Aorta (tissue), 5 donors: ENCODE results near the gene BCL7C. TPM values are rescaled to one million over a fixed set of nuclear protein-coding genes. Genes with fewer than 3 reads are reported as not detected.
A peak's percentile ranks its signal among the peaks of the same experiment; 100 is the strongest.

Experiments
- ATAC-seq: fragments of 200-7000 bp; cut with Tn5 transposase; one replicate; pipeline ENCODE4 v1.9.1; 2022; ENCODE audit warnings: moderate library complexity; ENCODE audit not compliant: low FRiP score
- DNase-seq, 2 donors: peaks; one replicate each; pipeline ENCODE4 v3.0.0-alpha.2; 2020
- H3K27ac ChIP-seq, 2 donors: one replicate each; pipeline ENCODE4 v1.5.1; 2013; ENCODE audit warnings: low read length in 2 of 2, mild to moderate bottlenecking in 2 of 2, moderate library complexity in 2 of 2, control low read depth in 1 of 2, inconsistent platforms in 1 of 2, low read depth in 1 of 2
- H3K27me3 ChIP-seq, 2 donors: one replicate each; pipeline ENCODE4 v1.6.1; 2013; ENCODE audit warnings: control low read depth in 1 of 2, low read length in 1 of 2, mild to moderate bottlenecking in 1 of 2, moderate library complexity in 1 of 2; ENCODE audit not compliant: insufficient read depth in 2 of 2, control insufficient read depth in 1 of 2
- H3K36me3 ChIP-seq, 2 donors: one replicate each; pipeline ENCODE4 v1.6.1; 2013; ENCODE audit warnings: control low read depth in 1 of 2, low read length in 1 of 2, mild to moderate bottlenecking in 1 of 2; ENCODE audit not compliant: insufficient read depth in 2 of 2, control insufficient read depth in 1 of 2
- H3K4me1 ChIP-seq, 2 donors: one replicate each; pipeline ENCODE4 v1.6.1; 2013; ENCODE audit warnings: low read length in 2 of 2, control low read depth in 1 of 2, mild to moderate bottlenecking in 1 of 2, moderate library complexity in 1 of 2; ENCODE audit not compliant: insufficient read depth in 2 of 2, control insufficient read depth in 1 of 2
- H3K4me3 ChIP-seq, 2 donors: one replicate each; pipeline ENCODE4 v1.5.1; 2013; ENCODE audit warnings: low read length in 2 of 2, control low read depth in 1 of 2, mild to moderate bottlenecking in 1 of 2
- H3K9me3 ChIP-seq: one replicate; pipeline ENCODE4 v1.6.1; 2013; ENCODE audit warnings: mild to moderate bottlenecking, low read length; ENCODE audit not compliant: control insufficient read depth
- WGBS, 2 donors: extraction: QIAGEN DNeasy Blood & Tissue Kit; methylation state at CpG; one replicate each; pipeline ENCODE4 v1.1.7; 2013; 5-methylcytosine and 5-hydroxymethylcytosine counted together
- intact Hi-C, 2 donors: fragments of 100-400 bp; cut with DNase I; formaldehyde crosslinking; loops; one replicate each; pipeline versions ENCODE4 v1.14.2 to v1.15.0; 2022
- polyA plus RNA-seq, 2 donors: library from polyadenylated mRNA; stranded (reverse); fragments of 200-250 nt; gene quantifications; one replicate each; pipeline ENCODE4 v1.2.3, GENCODE V29; 2013
- total RNA-seq, 2 donors: library from RNA; stranded (reverse); fragmentation: NEBNext Ultra II Directional; extraction: Animal tissue kit (Norgen Biotek cat#: 25700); gene quantifications; one replicate each; pipeline ENCODE4 v1.2.1, GENCODE V29; 2021
- donor health status: healthy with polysubstance abuse.
- donor health status: Bipolar disorder and iron deficiency.
- donor health status: DM: no; HTN: no; CAD: no.
- donor health status: DM: no; HTN: no; CAD: no.
- donor health status: DM: yes; HTN: yes; CAD: no.

BCL7C gene
- total and polyA plus RNA-seq, 4 donors = 30.2 to 60.7 (median 44.3) TPM

GRCh38 chr16:30914830-30915229 is 21.0 kb upstream of the BCL7C start:
- H3K27me3 ChIP-seq = no peaks in the 10 kb centered on the region
- intact Hi-C loops = no loop called here
- ATAC-seq = no peak
- H3K4me3 ChIP-seq = no peak overlapping the region
- WGBS, 2 donors = 92 to 94% methylated on average over 3 of the region's 3 CpGs
- H3K36me3 ChIP-seq = no peaks in the 10 kb centered on the region
- no peak overlapping the region for H3K27ac ChIP-seq
- no peaks in the 10 kb centered on the region for H3K9me3 ChIP-seq
- no peaks in the 10 kb centered on the region for H3K4me1 ChIP-seq
- DNase-seq = no peak

GRCh38 chr16:30912794-30913412 is 19.0 kb upstream of the BCL7C start:
- DNase-seq = no peak
- H3K27ac ChIP-seq = no peak overlapping the region
- no peaks in the 10 kb centered on the region for H3K36me3 ChIP-seq
- no peak overlapping the region for H3K4me3 ChIP-seq
- H3K9me3 ChIP-seq = no peaks in the 10 kb centered on the region
- ATAC-seq = no peak
- no peaks in the 10 kb centered on the region for H3K27me3 ChIP-seq
- H3K4me1 ChIP-seq = no peaks in the 10 kb centered on the region
- 89 to 92% methylated on average over 6 of the region's 6 CpGs for WGBS, 2 donors
- intact Hi-C loops = no loop called here

GRCh38 chr16:30910427-30911029 is 16.7 kb upstream of the BCL7C start:
- no peaks in the 10 kb centered on the region for H3K4me1 ChIP-seq
- no peaks in the 10 kb centered on the region for H3K27me3 ChIP-seq
- peaks cover 0 to 2% of the 10 kb centered on the region in 2 donors for H3K36me3 ChIP-seq
- no peak for ATAC-seq
- H3K27ac ChIP-seq = no peak overlapping the region
- no peak for DNase-seq
- intact Hi-C loops = no loop called here
- WGBS, 2 donors = 71 to 72% methylated on average over 18 of the region's 18 CpGs
- no peak overlapping the region for H3K4me3 ChIP-seq
- H3K9me3 ChIP-seq = no peaks in the 10 kb centered on the region

- Histone ChIP-seq H3K4me1 (no peaks in the 10 kb centered on the region), H3K27me3 (no peaks in the 10 kb centered on the region), H3K4me3 (no peak overlapping the region), H3K36me3 (peaks cover 0 to 2% of the 10 kb centered on the region in 2 donors), H3K27ac (no peak overlapping the region), H3K9me3 (no peaks in the 10 kb centered on the region)
- WGBS, 2 donors = 81 to 82% methylated on average over 4 of the region's 4 CpGs
- ATAC-seq (no peak), DNase-seq (no peak)
- intact Hi-C loops = no loop called here
Observed at GRCh38 chr16:30907064-30907463, 13.2 kb upstream of the BCL7C start.

- WGBS, 2 donors = 91 to 93% methylated on average over 19 of the region's 19 CpGs
- Histone ChIP-seq H3K27me3 (no peaks in the 10 kb centered on the region), H3K4me3 (no peak overlapping the region), H3K9me3 (no peaks in the 10 kb centered on the region), H3K4me1 (no peaks in the 10 kb centered on the region), H3K27ac (no peak overlapping the region), H3K36me3 (peaks cover 0 to 2% of the 10 kb centered on the region in 2 donors)
- intact Hi-C loops = loop anchor here in 1 of 2 donors (5.0 kb wide), 1 partner anchor 57 kb away; no protein-coding TSS in a partner anchor
- DNase-seq (no peak), ATAC-seq (no peak)
Observed at GRCh38 chr16:30904114-30904780, 10.4 kb upstream of the BCL7C start.

- intact Hi-C loops = loop anchor here in 1 of 2 donors (5.0 kb wide), 1 partner anchor 56 kb away; no protein-coding TSS in a partner anchor
- Histone ChIP-seq H3K9me3 (no peaks in the 10 kb centered on the region), H3K4me1 (no peaks in the 10 kb centered on the region), H3K4me3 (no peak overlapping the region), H3K27ac (no peak overlapping the region), H3K27me3 (no peaks in the 10 kb centered on the region), H3K36me3 (peaks cover 0 to 2% of the 10 kb centered on the region in 2 donors)
- ATAC-seq (peak; percentile 49), DNase-seq (peak in 1 of 2 donors; percentile 70)
- 80 to 86% methylated on average over 4 of the region's 4 CpGs for WGBS, 2 donors
Observed at GRCh38 chr16:30903596-30903995, 9.7 kb upstream of the BCL7C start.

GRCh38 chr16:30903002-30903401 is 9.1 kb upstream of the BCL7C start:
- Histone ChIP-seq H3K27me3 (no peaks in the 10 kb centered on the region), H3K4me1 (no peaks in the 10 kb centered on the region), H3K27ac (no peak overlapping the region), H3K4me3 (no peak overlapping the region), H3K36me3 (peaks cover 0 to 2% of the 10 kb centered on the region in 2 donors), H3K9me3 (no peaks in the 10 kb centered on the region)
- DNase-seq (no peak), ATAC-seq (no peak)
- intact Hi-C loops = loop anchor here in 1 of 2 donors (5.0 kb wide), 1 partner anchor 56 kb away; no protein-coding TSS in a partner anchor
- WGBS, 2 donors = 85 to 89% methylated on average over 4 of the region's 4 CpGs

- no peaks in the 10 kb centered on the region for H3K4me1 ChIP-seq
- peak overlapping the region; percentile 50 to 80 for H3K4me3 ChIP-seq
- intact Hi-C loops = loop anchor here in 1 of 2 donors (5.0 kb wide), 1 partner anchor 55 kb away; no protein-coding TSS in a partner anchor
- WGBS, 2 donors = 10 to 14% methylated on average over 52 to 99 of the region's 99 CpGs
- H3K27me3 ChIP-seq = no peaks in the 10 kb centered on the region
- H3K36me3 ChIP-seq = peaks cover 0 to 2% of the 10 kb centered on the region in 2 donors
- ATAC-seq = peak; percentile 82
- DNase-seq = peak; percentile 79 to 91
- H3K27ac ChIP-seq = peak overlapping the region; percentile 77 to 78
- no peaks in the 10 kb centered on the region for H3K9me3 ChIP-seq
Observed at GRCh38 chr16:30902029-30902972, 8.4 kb upstream of the BCL7C start.
